Pancreas (tissue), 10 donors: ENCODE results near the gene PCCA. TPM values are rescaled to one million over a fixed set of nuclear protein-coding genes. Genes with fewer than 3 reads are reported as not detected.
"Not testable (repeated sequence)": the region's sequence is repeated elsewhere in the genome, so short reads cannot be mapped to it uniquely, and the experiment has no call there.

Source experiments
- ATAC-seq, 4 donors: fragments of 200-7000 bp; cut with Tn5 transposase; one replicate each; pipeline versions ENCODE4 v1.8.0 to v1.9.1; 2020; ENCODE audit warnings: mild to moderate bottlenecking in 4 of 4, moderate library complexity in 4 of 4
- DNase-seq, 6 donors: peaks; one replicate each; pipeline ENCODE4 v3.0.0-alpha.2; 2020
- FAIRE-seq: peaks from 2 replicates; lab custom pipeline; 2012; peaks lifted over from hg19 to GRCh38; lab: Jason Lieb, UNC
- H3K27ac ChIP-seq, 4 donors: fragments of 200-600 bp; sonication (generic); 1 replicate in 3 of 4; 2 replicates in 1 of 4; pipeline versions ENCODE4 v1.5.0 to v1.8.0; 2020
- H3K27me3 ChIP-seq, 4 donors: fragments of 200-600 bp; one replicate each; pipeline ENCODE4 v1.8.0; 2021
- H3K36me3 ChIP-seq, 3 donors: fragments of 200-600 bp; sonication (generic) in 1 of 3; one replicate each; pipeline versions ENCODE4 v1.5.0 to v1.8.0; 2020 to 2021
- H3K4me1 ChIP-seq, 3 donors: fragments of 200-600 bp; one replicate each; pipeline ENCODE4 v1.8.0; 2021
- H3K4me3 ChIP-seq, 4 donors: fragments of 200-600 bp; sonication (generic) in 2 of 4; one replicate each; pipeline versions ENCODE4 v1.5.0 to v1.8.0; 2020 to 2021
- H3K9me3 ChIP-seq, 4 donors: fragments of 200-600 bp; one replicate each; pipeline ENCODE4 v1.8.0; 2021
- CTCF ChIP-seq, 4 donors: fragments of 200-600 bp; sonication (generic) in 3 of 4; IDR thresholded peaks; one replicate each; pipeline versions ENCODE4 v1.5.0 to v1.8.0; 2021; ENCODE audit warnings: antibody characterized with exemption in 4 of 4
- WGBS, 2 donors: extraction: QIAGEN DNeasy Blood & Tissue Kit; methylation state at CpG; one replicate each; pipeline ENCODE4 v1.1.7; 2013; 5-methylcytosine and 5-hydroxymethylcytosine counted together
- intact Hi-C, 3 donors: fragments of 100-400 bp; cut with DNase I; formaldehyde crosslinking; loops; one replicate each; pipeline versions ENCODE4 v1.11.1 to v1.14.2; 2022
- polyA plus RNA-seq, 2 donors: library from polyadenylated mRNA; stranded (reverse); fragments of 200-250 nt; gene quantifications; one replicate each; pipeline ENCODE4 v1.2.3, GENCODE V29; 2013
- total RNA-seq, 6 donors: library from RNA; stranded (reverse); fragmentation: NEBNext Ultra II Directional in 4 of 6; extraction: Animal tissue kit (Norgen Biotek cat#: 25700) in 4 of 6; gene quantifications; one replicate each; pipeline versions ENCODE4 v1.2.1 to v1.2.4, GENCODE V29; 2021 to 2023
- donor health status: healthy with polysubstance abuse.
- donor health status: DM: no; HTN: no; CAD: no; lungs with moderate emphysema.
- donor health status: DM: no; HTN: no; CAD: no.
- donor health status: control.
- donor health status: control.
- donor health status: Bipolar disorder and iron deficiency.
- donor health status: DM: yes; HTN: yes; CAD: no.
- donor health status: DM: no; HTN: no; CAD: no.
- donor health status: DM: no; HTN: no; CAD: no.
- donor health status: DM: yes; HTN: yes; CAD: no.

The PCCA gene
- total and polyA plus RNA-seq, 8 donors = 14.2 to 32.1 (median 24.1) TPM

GRCh38 chr13:100147825-100148224, 58.9 kb downstream of the PCCA start:
- FAIRE-seq (no peak), DNase-seq (no peak), ATAC-seq (no peak)
- Histone ChIP-seq H3K27me3 (no peaks in the 10 kb centered on the region), H3K27ac (no peak overlapping the region), H3K9me3 (no peaks in the 10 kb centered on the region), H3K36me3 (no peaks in the 10 kb centered on the region), H3K4me1 (no peaks in the 10 kb centered on the region), H3K4me3 (no peak overlapping the region)
- WGBS, 2 donors = 95 to 98% methylated on average over 4 of the region's 4 CpGs
- TF ChIP-seq CTCF (IDR thresholded peaks at IDR 0.05) = no peak
- intact Hi-C loops = no loop called here

GRCh38 chr13:100148422-100148821, 59.5 kb downstream of the PCCA start:
- no peak overlapping the region for H3K4me3 ChIP-seq
- WGBS, 2 donors = 94 to 95% methylated on average over 4 of the region's 4 CpGs
- no peak overlapping the region for H3K27ac ChIP-seq
- intact Hi-C loops = no loop called here
- no peaks in the 10 kb centered on the region for H3K4me1 ChIP-seq
- no peaks in the 10 kb centered on the region for H3K36me3 ChIP-seq
- no peaks in the 10 kb centered on the region for H3K9me3 ChIP-seq
- FAIRE-seq (no peak), ATAC-seq (no peak), DNase-seq (no peak)
- TF ChIP-seq CTCF (IDR thresholded peaks at IDR 0.05) = no peak
- no peaks in the 10 kb centered on the region for H3K27me3 ChIP-seq

GRCh38 chr13:100149389-100149788, 60.5 kb downstream of the PCCA start:
- H3K27me3 ChIP-seq = no peaks in the 10 kb centered on the region
- no peak overlapping the region for H3K27ac ChIP-seq
- WGBS, 2 donors = 85 to 90% methylated on average over 4 of the region's 4 CpGs
- no peak for DNase-seq
- no peak for FAIRE-seq
- H3K36me3 ChIP-seq = no peaks in the 10 kb centered on the region
- H3K9me3 ChIP-seq = no peaks in the 10 kb centered on the region
- no peak for ATAC-seq
- TF ChIP-seq CTCF (IDR thresholded peaks at IDR 0.05) = no peak
- intact Hi-C loops = no loop called here
- H3K4me3 ChIP-seq = no peak overlapping the region
- no peaks in the 10 kb centered on the region for H3K4me1 ChIP-seq

- H3K27ac ChIP-seq, FAIRE-seq, H3K27me3 ChIP-seq, H3K4me1 ChIP-seq, H3K36me3 ChIP-seq, H3K9me3 ChIP-seq, H3K4me3 ChIP-seq, DNase-seq, intact Hi-C loops, ATAC-seq: not testable (repeated sequence)
- 96 to 98% methylated on average over 16 of the region's 16 CpGs for WGBS, 2 donors
These were observed 61.8 kb downstream of the PCCA start for GRCh38 chr13:100150711-100151110.

- intact Hi-C loops = no loop called here
- no peaks in the 10 kb centered on the region for H3K27me3 ChIP-seq
- peaks cover 0 to 10% (median 0%) of the 10 kb centered on the region in 3 donors for H3K36me3 ChIP-seq
- H3K9me3 ChIP-seq = no peaks in the 10 kb centered on the region
- ATAC-seq (no peak), DNase-seq (no peak), FAIRE-seq (no peak)
- H3K4me1 ChIP-seq = no peaks in the 10 kb centered on the region
- no peak overlapping the region for H3K27ac ChIP-seq
- no peak for TF ChIP-seq CTCF (IDR thresholded peaks at IDR 0.05)
- 92 to 95% methylated on average over 6 of the region's 6 CpGs for WGBS, 2 donors
- H3K4me3 ChIP-seq = no peak overlapping the region
These were observed 66.0 kb downstream of the PCCA start for GRCh38 chr13:100154842-100155416.
